ENCODE data around the gene SMG5. TPM values are rescaled to one million over a fixed set of nuclear protein-coding genes. Genes with fewer than 3 reads are reported as not detected.

Gene SMG5
- total RNA-seq, 1 experiment from 2014 or later = 129 TPM

DNA sequence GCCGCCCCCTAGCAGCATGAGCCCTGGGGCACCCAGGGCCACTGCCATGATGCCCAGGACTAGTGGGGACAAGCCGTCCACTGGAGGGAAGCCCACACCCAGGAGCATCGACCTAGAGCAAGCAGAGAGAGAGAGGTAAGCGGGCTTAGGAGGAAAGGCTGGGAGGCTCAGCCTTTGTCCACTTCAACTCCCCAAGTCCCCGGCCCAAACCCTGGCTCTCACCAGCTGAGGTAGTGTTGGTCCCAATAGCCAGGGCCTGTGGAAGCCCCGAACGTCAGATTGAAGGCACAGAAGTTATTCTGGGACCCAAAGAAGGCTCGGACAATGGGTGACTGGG is 10.4 kb upstream of the SMG5 start:
- peaks cover 3% of the 10 kb centered on the region for H3K36me3 ChIP-seq (ENCODE audit: insufficient read depth, low read length, poor library complexity, severe bottlenecking)
- no peak for TF ChIP-seq EZH2 (IDR thresholded peaks at IDR 0.05; ENCODE audit: borderline replicate concordance, low read depth, low read length, poor library complexity, severe bottlenecking)
- TF ChIP-seq, protein P1, sequence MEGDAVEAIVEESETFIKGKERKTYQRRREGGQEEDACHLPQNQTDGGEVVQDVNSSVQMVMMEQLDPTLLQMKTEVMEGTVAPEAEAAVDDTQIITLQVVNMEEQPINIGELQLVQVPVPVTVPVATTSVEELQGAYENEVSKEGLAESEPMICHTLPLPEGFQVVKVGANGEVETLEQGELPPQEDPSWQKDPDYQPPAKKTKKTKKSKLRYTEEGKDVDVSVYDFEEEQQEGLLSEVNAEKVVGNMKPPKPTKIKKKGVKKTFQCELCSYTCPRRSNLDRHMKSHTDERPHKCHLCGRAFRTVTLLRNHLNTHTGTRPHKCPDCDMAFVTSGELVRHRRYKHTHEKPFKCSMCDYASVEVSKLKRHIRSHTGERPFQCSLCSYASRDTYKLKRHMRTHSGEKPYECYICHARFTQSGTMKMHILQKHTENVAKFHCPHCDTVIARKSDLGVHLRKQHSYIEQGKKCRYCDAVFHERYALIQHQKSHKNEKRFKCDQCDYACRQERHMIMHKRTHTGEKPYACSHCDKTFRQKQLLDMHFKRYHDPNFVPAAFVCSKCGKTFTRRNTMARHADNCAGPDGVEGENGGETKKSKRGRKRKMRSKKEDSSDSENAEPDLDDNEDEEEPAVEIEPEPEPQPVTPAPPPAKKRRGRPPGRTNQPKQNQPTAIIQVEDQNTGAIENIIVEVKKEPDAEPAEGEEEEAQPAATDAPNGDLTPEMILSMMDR (conservative IDR thresholded peaks at IDR 0.05; ENCODE audit: low read depth, low read length) = no peak
- H3K4me3 ChIP-seq (ENCODE audit: low read depth, low read length, poor library complexity, severe bottlenecking) = no peak overlapping the region
- CTCF ChIA-PET = no interaction called here
- H3K27me3 ChIP-seq (replicated peaks; ENCODE audit: insufficient read depth, low read depth, low read length, poor library complexity) = no peaks in the 10 kb centered on the region
- intact Hi-C loops (cut with micrococcal nuclease; ENCODE audit: unreplicated experiment) = no loop called here
- H3K9me3 ChIP-seq (ENCODE audit: low read depth, low read length, poor library complexity, severe bottlenecking) = no peaks in the 10 kb centered on the region
- POLR2A ChIA-PET (ENCODE audit: low non-redundant PET) = no interaction called here
- H3K27ac ChIP-seq (ENCODE audit: low read depth, low read length, poor library complexity, severe bottlenecking) = no peak overlapping the region
- H3K4me1 ChIP-seq (ENCODE audit: insufficient read depth, low read length, poor library complexity, severe bottlenecking) = peaks cover 6% of the 10 kb centered on the region
- no TSS peak for BruUV-seq (replicated peaks)
- DNase-seq (ENCODE audit: low spot score) = no peak

DNA sequence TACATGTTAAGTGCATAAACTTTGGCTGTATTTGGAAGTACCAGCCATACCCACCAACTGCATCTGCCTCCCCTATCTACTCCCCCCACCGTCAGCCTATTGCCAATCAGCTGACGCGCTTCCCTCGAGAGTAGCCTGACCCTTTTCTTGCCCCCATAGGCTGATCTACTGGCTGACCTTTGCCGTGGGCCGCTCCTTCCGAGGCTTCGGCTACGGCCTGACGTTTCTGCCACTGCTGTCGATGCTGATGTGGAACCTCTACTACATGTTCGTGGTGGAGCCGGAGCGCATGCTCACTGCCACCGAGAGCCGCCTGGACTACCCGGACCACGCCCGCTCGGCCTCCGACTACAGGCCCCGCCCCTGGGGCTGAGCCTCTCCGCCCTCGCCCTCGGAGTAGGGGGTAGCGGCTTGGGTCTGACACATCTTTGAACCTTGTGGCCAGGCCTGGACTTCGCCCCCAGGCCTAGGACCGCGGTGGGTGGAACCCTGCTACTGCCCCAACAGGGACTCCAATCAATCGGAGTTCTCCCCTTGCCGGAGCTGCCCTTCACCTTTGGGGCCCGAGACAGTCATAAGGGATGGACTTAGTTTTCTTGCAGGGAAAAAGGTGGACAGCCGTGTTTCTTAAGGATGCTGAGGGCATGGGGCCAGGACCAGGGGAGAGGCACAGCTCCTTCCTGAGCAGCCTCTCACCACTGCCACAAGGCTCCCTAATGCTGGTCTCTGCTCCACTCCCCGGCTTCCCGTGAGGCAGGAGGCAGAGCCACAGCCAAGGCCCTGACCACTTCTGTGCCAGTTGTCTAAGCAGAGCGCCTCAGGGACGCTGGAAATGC is 8.8 kb upstream of the SMG5 start:
- Histone ChIP-seq H3K9me3 (ENCODE audit: low read depth, low read length, poor library complexity, severe bottlenecking) (no peaks in the 10 kb centered on the region), H3K36me3 (ENCODE audit: insufficient read depth, low read length, poor library complexity, severe bottlenecking) (peaks cover 3% of the 10 kb centered on the region), H3K27me3 (replicated peaks; ENCODE audit: insufficient read depth, low read depth, low read length, poor library complexity) (no peaks in the 10 kb centered on the region), H3K4me1 (ENCODE audit: insufficient read depth, low read length, poor library complexity, severe bottlenecking) (peaks cover 6% of the 10 kb centered on the region), H3K27ac (ENCODE audit: low read depth, low read length, poor library complexity, severe bottlenecking) (peak overlapping the region; percentile 29), H3K4me3 (ENCODE audit: low read depth, low read length, poor library complexity, severe bottlenecking) (peak overlapping the region; percentile 41)
- CTCF ChIA-PET = no interaction called here
- intact Hi-C loops (cut with micrococcal nuclease; ENCODE audit: unreplicated experiment) = no loop called here
- peak; percentile 78 for DNase-seq (ENCODE audit: low spot score)
- no TSS peak for BruUV-seq (replicated peaks)
- POLR2A ChIA-PET (ENCODE audit: low non-redundant PET) = no interaction called here
- TF ChIP-seq, protein P1 (conservative IDR thresholded peaks at IDR 0.05; ENCODE audit: low read depth, low read length) = no peak
- no peak for TF ChIP-seq EZH2 (IDR thresholded peaks at IDR 0.05; ENCODE audit: borderline replicate concordance, low read depth, low read length, poor library complexity, severe bottlenecking)

DNA sequence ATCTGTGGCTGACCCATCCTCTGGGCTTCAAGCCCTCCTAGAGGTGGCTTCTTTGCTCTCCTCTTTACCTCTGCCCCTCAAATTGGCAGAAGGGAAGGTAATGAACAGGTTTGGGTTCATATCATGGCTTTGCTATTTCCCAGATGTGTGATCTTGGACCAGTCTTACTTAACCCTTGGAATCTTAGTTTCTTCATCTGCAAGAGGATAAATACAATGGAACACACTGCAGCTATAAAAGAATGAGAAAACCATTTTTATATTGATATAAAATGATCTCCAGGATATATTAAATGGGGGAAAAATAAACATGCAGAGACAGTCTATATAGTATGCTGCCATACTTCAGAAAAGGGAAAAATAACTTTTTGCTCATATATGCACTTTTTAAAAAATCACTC is 7.2 kb upstream of the SMG5 start:
- H3K4me1 ChIP-seq (ENCODE audit: insufficient read depth, low read length, poor library complexity, severe bottlenecking) = peaks cover 6% of the 10 kb centered on the region
- ChIA-PET CTCF (no interaction called here), POLR2A (ENCODE audit: low non-redundant PET) (no interaction called here)
- H3K27ac ChIP-seq (ENCODE audit: low read depth, low read length, poor library complexity, severe bottlenecking) = no peak overlapping the region
- no TSS peak for BruUV-seq (replicated peaks)
- H3K9me3 ChIP-seq (ENCODE audit: low read depth, low read length, poor library complexity, severe bottlenecking) = no peaks in the 10 kb centered on the region
- no peak for TF ChIP-seq EZH2 (IDR thresholded peaks at IDR 0.05; ENCODE audit: borderline replicate concordance, low read depth, low read length, poor library complexity, severe bottlenecking)
- TF ChIP-seq, protein P1 (conservative IDR thresholded peaks at IDR 0.05; ENCODE audit: low read depth, low read length) = no peak
- H3K36me3 ChIP-seq (ENCODE audit: insufficient read depth, low read length, poor library complexity, severe bottlenecking) = peaks cover 3% of the 10 kb centered on the region
- intact Hi-C loops (cut with micrococcal nuclease; ENCODE audit: unreplicated experiment) = no loop called here
- DNase-seq (ENCODE audit: low spot score) = no peak
- H3K4me3 ChIP-seq (ENCODE audit: low read depth, low read length, poor library complexity, severe bottlenecking) = no peak overlapping the region
- H3K27me3 ChIP-seq (replicated peaks; ENCODE audit: insufficient read depth, low read depth, low read length, poor library complexity) = no peaks in the 10 kb centered on the region
